ENCODE data around the gene ARFGAP1. TPM values are rescaled to one million over a fixed set of nuclear protein-coding genes. Genes with fewer than 3 reads are reported as not detected.

The ARFGAP1 gene
- total and polyA plus RNA-seq, 2 donors (not counting 3 experiments of a cell fraction or from before 2014, with no cell fraction given) = 93.7 to 126 TPM

DNA sequence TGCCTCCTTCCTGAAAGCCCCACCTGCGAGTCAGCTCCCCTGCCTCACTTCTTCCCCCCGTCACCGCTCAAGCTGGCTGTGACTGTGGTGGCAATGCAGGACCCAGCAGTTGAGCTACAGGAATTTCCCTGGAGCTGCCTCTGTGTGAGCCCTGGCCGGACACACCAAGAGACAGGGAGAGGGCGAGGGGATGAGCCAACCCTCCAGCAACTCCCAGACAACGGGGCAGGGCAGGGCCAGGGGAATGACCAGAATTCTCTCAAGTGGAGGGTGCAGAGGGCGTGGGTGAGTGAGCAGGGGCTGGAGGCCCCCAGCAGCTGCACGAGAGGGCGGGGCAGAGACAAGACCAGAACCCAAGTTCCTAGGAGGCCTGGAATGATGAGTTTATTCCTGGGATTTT, 4.9 kb upstream of the ARFGAP1 start:
- TF ChIP-seq EZH2 (IDR thresholded peaks at IDR 0.05; ENCODE audit: borderline replicate concordance, low read depth, low read length, severe bottlenecking) (no peak), FOS (IDR thresholded peaks at IDR 0.05; ENCODE audit: borderline replicate concordance, insufficient read depth, low read length) (no peak), POLR2AphosphoS5 (IDR thresholded peaks at IDR 0.05; ENCODE audit: insufficient read depth, low read depth, low read length) (no peak), POLR2A (IDR thresholded peaks at IDR 0.05; ENCODE audit: low read depth, low read length) (no peak), GATA2 (IDR thresholded peaks at IDR 0.05; ENCODE audit: insufficient read depth, insufficient read length, low read depth, low read length) (no peak), JUN (IDR thresholded peaks at IDR 0.05; ENCODE audit: borderline replicate concordance, insufficient read depth, insufficient read length, low read depth) (no peak), MYC (IDR thresholded peaks at IDR 0.05; ENCODE audit: low read depth, low read length) (no peak)
- TF ChIP-seq, protein P1, sequence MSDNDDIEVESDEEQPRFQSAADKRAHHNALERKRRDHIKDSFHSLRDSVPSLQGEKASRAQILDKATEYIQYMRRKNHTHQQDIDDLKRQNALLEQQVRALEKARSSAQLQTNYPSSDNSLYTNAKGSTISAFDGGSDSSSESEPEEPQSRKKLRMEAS (IDR thresholded peaks at IDR 0.05; ENCODE audit: insufficient read depth, insufficient read length) = no peak
- TF ChIP-seq, protein P2, sequence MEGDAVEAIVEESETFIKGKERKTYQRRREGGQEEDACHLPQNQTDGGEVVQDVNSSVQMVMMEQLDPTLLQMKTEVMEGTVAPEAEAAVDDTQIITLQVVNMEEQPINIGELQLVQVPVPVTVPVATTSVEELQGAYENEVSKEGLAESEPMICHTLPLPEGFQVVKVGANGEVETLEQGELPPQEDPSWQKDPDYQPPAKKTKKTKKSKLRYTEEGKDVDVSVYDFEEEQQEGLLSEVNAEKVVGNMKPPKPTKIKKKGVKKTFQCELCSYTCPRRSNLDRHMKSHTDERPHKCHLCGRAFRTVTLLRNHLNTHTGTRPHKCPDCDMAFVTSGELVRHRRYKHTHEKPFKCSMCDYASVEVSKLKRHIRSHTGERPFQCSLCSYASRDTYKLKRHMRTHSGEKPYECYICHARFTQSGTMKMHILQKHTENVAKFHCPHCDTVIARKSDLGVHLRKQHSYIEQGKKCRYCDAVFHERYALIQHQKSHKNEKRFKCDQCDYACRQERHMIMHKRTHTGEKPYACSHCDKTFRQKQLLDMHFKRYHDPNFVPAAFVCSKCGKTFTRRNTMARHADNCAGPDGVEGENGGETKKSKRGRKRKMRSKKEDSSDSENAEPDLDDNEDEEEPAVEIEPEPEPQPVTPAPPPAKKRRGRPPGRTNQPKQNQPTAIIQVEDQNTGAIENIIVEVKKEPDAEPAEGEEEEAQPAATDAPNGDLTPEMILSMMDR (IDR thresholded peaks at IDR 0.05; ENCODE audit: extremely low read depth in 1 of 2, insufficient read depth in 1 of 2, low read depth in 1 of 2, low read length in 2 of 2) = no peak
- H3K4me1 ChIP-seq (ENCODE audit: control insufficient read depth, extremely low read depth, insufficient read depth, low read length) = no peaks in the 10 kb centered on the region
- H3K79me2 ChIP-seq (ENCODE audit: control insufficient read depth, insufficient read depth, low read length) = peaks cover under 1% of the 10 kb centered on the region
- FAIRE-seq (no peak), DNase-seq (ENCODE audit: low read depth, low spot score) (no peak)
- dilution Hi-C loops (cut with MboI; ENCODE audit: extremely low pct_ligation_motif_present, low sequenced_read_pairs) = no loop called here
- ChIA-PET CTCF (interaction anchor here (1.0 to 2.4 kb wide), 2 partner anchors 9 to 44 kb away, joined by 3 to 7 read pairs; no protein-coding TSS in a partner anchor), POLR2A (no interaction called here)
- H2AFZ ChIP-seq (ENCODE audit: low read depth, low read length) = no peak overlapping the region
- H3K4me2 ChIP-seq (ENCODE audit: insufficient read depth, low read length) = no peak overlapping the region
- no peaks in the 10 kb centered on the region for H3K9me3 ChIP-seq (replicated peaks; ENCODE audit: control insufficient read depth, insufficient read depth, low read length)
- H3K27me3 ChIP-seq (ENCODE audit: control insufficient read depth in 2 of 2, insufficient read depth in 2 of 2, low read length in 2 of 2) = peaks cover 0 to 1% of the 10 kb centered on the region in 2 experiments
- no peak overlapping the region for H3K27ac ChIP-seq (ENCODE audit: insufficient read depth, low read depth, low read length)
- H3K4me3 ChIP-seq (replicated peaks in 1 of 3; ENCODE audit: insufficient read depth in 1 of 3, low read depth in 1 of 3, low read length in 3 of 3) = no peak overlapping the region
- no peak overlapping the region for H3K9ac ChIP-seq (replicated peaks; ENCODE audit: extremely low read depth, insufficient read depth, low read length)
- BruUV-seq (replicated peaks) = no TSS peak
- H4K20me1 ChIP-seq (replicated peaks; ENCODE audit: control insufficient read depth, extremely low read depth, insufficient read depth, low read length) = no peaks in the 10 kb centered on the region
- H3K36me3 ChIP-seq (ENCODE audit: control insufficient read depth in 2 of 2, extremely low read depth in 1 of 2, insufficient read depth in 2 of 2, low read length in 2 of 2) = no peaks in the 10 kb centered on the region
- H3K9me1 ChIP-seq (replicated peaks; ENCODE audit: control insufficient read depth, extremely low read depth, insufficient read depth, low read length) = no peaks in the 10 kb centered on the region
- intact Hi-C loops (cut with micrococcal nuclease) = no loop called here
